GM23338 (cell line): ENCODE data around the gene ASPG. TPM values are rescaled to one million over a fixed set of nuclear protein-coding genes. Genes with fewer than 3 reads are reported as not detected.

Experiments used
- ATAC-seq: fragments of 200-7000 bp; cut with Tn5 transposase; 3 replicates; pipeline ENCODE4 v1.9.1; 2020
- DNase-seq: peaks from one replicate; pipeline ENCODE4 v3.0.0-alpha.2; 2015; ENCODE audit warnings: low spot score
- H2AFZ ChIP-seq: fragments of 200-600 bp; sonication (generic); 2 replicates; pipeline ENCODE4 v1.8.0; 2016; ENCODE audit warnings: antibody characterized with exemption, mild to moderate bottlenecking, moderate library complexity
- H3F3A ChIP-seq: fragments of 200-600 bp; sonication (generic); replicated peaks from 2 replicates; pipeline ENCODE4 v1.8.0; 2017; ENCODE audit warnings: antibody characterized with exemption, mixed run types, low read depth
- H3K27ac ChIP-seq: fragments of 200-600 bp; sonication (generic); 2 replicates; pipeline ENCODE4 v1.6.1; 2016; ENCODE audit warnings: low read depth
- H3K27me3 ChIP-seq: fragments of 200-600 bp; sonication (generic); 2 replicates; pipeline ENCODE4 v1.8.0; 2016; ENCODE audit warnings: mild to moderate bottlenecking, mixed run types, moderate library complexity; ENCODE audit not compliant: insufficient read depth
- H3K36me3 ChIP-seq: fragments of 200-600 bp; sonication (generic); 2 replicates; pipeline ENCODE4 v1.8.0; 2016; ENCODE audit warnings: mild to moderate bottlenecking; ENCODE audit not compliant: insufficient read depth
- H3K4me1 ChIP-seq: fragments of 200-600 bp; sonication (generic); 2 replicates; pipeline ENCODE4 v1.8.0; 2016; ENCODE audit warnings: mild to moderate bottlenecking, moderate library complexity; ENCODE audit not compliant: insufficient read depth
- H3K4me2 ChIP-seq: fragments of 200-600 bp; sonication (generic); 2 replicates; pipeline ENCODE4 v1.7.1; 2017; ENCODE audit warnings: mixed run types
- H3K4me3 ChIP-seq: fragments of 200-600 bp; sonication (generic); 2 replicates; pipeline ENCODE4 v1.6.1; 2016; ENCODE audit warnings: mixed run types
- H3K79me2 ChIP-seq: fragments of 200-600 bp; sonication (generic); replicated peaks from 2 replicates; pipeline ENCODE4 v1.8.0; 2017; ENCODE audit warnings: mild to moderate bottlenecking; ENCODE audit not compliant: insufficient read depth
- H3K9me2 ChIP-seq: fragments of 200-600 bp; sonication (generic); 2 replicates; pipeline ENCODE4 v1.8.0; 2017; ENCODE audit not compliant: insufficient read depth
- H4K20me1 ChIP-seq: fragments of 200-600 bp; sonication (generic); replicated peaks from 2 replicates; pipeline ENCODE4 v1.8.0; 2017; ENCODE audit warnings: mild to moderate bottlenecking; ENCODE audit not compliant: insufficient read depth
- H3K27ac Mint-ChIP-seq: 2 replicates; pipeline ENCODE4 v1.8.0; 2020; ENCODE audit warnings: inconsistent platforms, mild to moderate bottlenecking, moderate library complexity, mixed read lengths
- H3K27me3 Mint-ChIP-seq: 3 replicates; pipeline ENCODE4 v1.8.0; 2022; ENCODE audit warnings: low read depth, mild to moderate bottlenecking, moderate library complexity, mixed read lengths, inconsistent platforms; ENCODE audit not compliant: insufficient read depth, poor library complexity
- H3K36me3 Mint-ChIP-seq: 3 replicates; pipeline ENCODE4 v1.8.0; 2021; ENCODE audit warnings: low read depth, mild to moderate bottlenecking, inconsistent platforms, moderate library complexity, mixed read lengths
- H3K4me1 Mint-ChIP-seq: 3 replicates; pipeline ENCODE4 v1.8.0; 2020; ENCODE audit warnings: mild to moderate bottlenecking, inconsistent platforms, mixed read lengths
- H3K4me3 Mint-ChIP-seq: 3 replicates; pipeline ENCODE4 v1.8.0; 2021; ENCODE audit warnings: moderate library complexity, mild to moderate bottlenecking, inconsistent platforms, mixed read lengths
- H3K9me3 Mint-ChIP-seq: 3 replicates; pipeline ENCODE4 v1.8.0; 2020; ENCODE audit warnings: moderate library complexity, mild to moderate bottlenecking, inconsistent platforms, mixed read lengths
- CREB1 ChIP-seq: fragments of 250-450 bp; sonication (Bioruptor Pico); IDR thresholded peaks from 2 replicates; pipeline ENCODE4 v1.5.0; 2020; ENCODE audit warnings: low read depth, mild to moderate bottlenecking, moderate library complexity
- CTCF ChIP-seq, 2 experiments: fragments of 200-600 bp in 1 of 2; sonication (generic) in 1 of 2; conservative IDR thresholded peaks; 2 replicates each; pipeline versions ENCODE4 v1.5.1 to v1.6.1; 2016 to 2017; ENCODE audit warnings: antibody characterized with exemption in 2 of 2, low read depth in 2 of 2, mild to moderate bottlenecking in 2 of 2, moderate library complexity in 1 of 2
- EZH2 ChIP-seq: fragments of 200-600 bp; sonication (generic); IDR thresholded peaks from one replicate; pipeline ENCODE4 v1.8.0; 2017; ENCODE audit warnings: antibody characterized with exemption, mild to moderate bottlenecking, low read depth; ENCODE audit not compliant: unreplicated experiment
- EZH2phosphoT487 ChIP-seq: fragments of 200-600 bp; sonication (generic); IDR thresholded peaks from one replicate; pipeline ENCODE4 v1.8.1; 2018; ENCODE audit warnings: antibody characterized with exemption; ENCODE audit not compliant: unreplicated experiment
- JUNB ChIP-seq: IDR thresholded peaks from one replicate; pipeline ENCODE4 v1.6.1; 2016; ENCODE audit warnings: antibody characterized with exemption; ENCODE audit not compliant: unreplicated experiment
- NANOG ChIP-seq: IDR thresholded peaks from 2 replicates; pipeline ENCODE4 v1.6.1; 2016; ENCODE audit warnings: antibody characterized with exemption, borderline replicate concordance
- POLR2AphosphoS5 ChIP-seq: IDR thresholded peaks from 2 replicates; pipeline ENCODE4 v1.6.1; 2016; ENCODE audit warnings: antibody characterized with exemption, low read depth
- STAT1 ChIP-seq: IDR thresholded peaks from one replicate; pipeline ENCODE4 v1.6.1; 2016; ENCODE audit warnings: antibody characterized with exemption; ENCODE audit not compliant: unreplicated experiment
- ZNF114 ChIP-seq: fragments of 250-450 bp; sonication (Bioruptor Pico); IDR thresholded peaks from 2 replicates; pipeline ENCODE4 v1.5.0; 2020; ENCODE audit warnings: mild to moderate bottlenecking, moderate library complexity
- polyA plus RNA-seq: library from polyadenylated mRNA; unstranded; fragments of >200 nt; fragmentation: Nextera tagmentation; extraction: Ambion mirVana; gene quantifications from 2 replicates; pipeline ENCODE4 v1.2.1, GENCODE V29; 2016
- total RNA-seq: library from RNA; depleted of rRNA; stranded (reverse); fragments of >200 nt; shearing (Covaris generic); gene quantifications from 2 replicates; pipeline ENCODE4 v1.2.3, GENCODE V29; 2014
- TF ChIP-seq, protein P1 (sequence below): IDR thresholded peaks from 2 replicates; pipeline ENCODE4 v1.6.1; 2016; ENCODE audit warnings: antibody characterized with exemption
- TF ChIP-seq, protein P2 (sequence below): IDR thresholded peaks from one replicate; pipeline ENCODE4 v1.6.1; 2018; ENCODE audit warnings: antibody characterized with exemption; ENCODE audit not compliant: unreplicated experiment

ASPG gene
- total and polyA plus RNA-seq, 2 experiments from 2014 or later: 0.61 to 6.2 TPM

DNA sequence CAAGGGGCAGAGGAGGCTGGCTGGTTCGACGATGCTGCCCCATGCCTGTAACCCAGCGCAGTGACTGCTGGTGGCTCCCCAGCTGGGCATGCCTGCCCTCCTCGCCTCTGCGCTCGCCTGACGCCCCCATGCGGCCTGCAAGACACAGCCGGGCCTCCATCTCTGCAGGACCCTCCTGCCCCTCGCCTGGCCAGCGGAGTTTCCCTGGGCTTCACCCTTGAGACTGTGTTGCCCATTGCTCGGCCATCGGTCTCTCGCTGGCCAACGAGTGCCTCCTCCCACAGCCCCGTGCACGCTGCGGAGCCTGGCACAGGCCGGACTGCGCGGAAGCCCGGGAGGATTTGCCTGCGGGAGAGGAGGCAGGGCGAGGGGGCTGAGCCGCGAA, 17.6 kb downstream of the ASPG start:
- no peaks in the 10 kb centered on the region for H3K79me2 ChIP-seq
- H3K4me1 ChIP-seq: no peaks in the 10 kb centered on the region
- H3K4me3 ChIP-seq: no peak overlapping the region
- no peaks in the 10 kb centered on the region for H3F3A ChIP-seq
- H3K27ac Mint-ChIP-seq: no peak overlapping the region
- peak; percentile 52 for DNase-seq
- H3K4me3 Mint-ChIP-seq: no peak overlapping the region
- no peaks in the 10 kb centered on the region for H3K9me3 Mint-ChIP-seq
- no peaks in the 10 kb centered on the region for H3K9me2 ChIP-seq
- H3K36me3 Mint-ChIP-seq: no peaks in the 10 kb centered on the region
- H2AFZ ChIP-seq: no peak overlapping the region
- TF ChIP-seq, protein P1, sequence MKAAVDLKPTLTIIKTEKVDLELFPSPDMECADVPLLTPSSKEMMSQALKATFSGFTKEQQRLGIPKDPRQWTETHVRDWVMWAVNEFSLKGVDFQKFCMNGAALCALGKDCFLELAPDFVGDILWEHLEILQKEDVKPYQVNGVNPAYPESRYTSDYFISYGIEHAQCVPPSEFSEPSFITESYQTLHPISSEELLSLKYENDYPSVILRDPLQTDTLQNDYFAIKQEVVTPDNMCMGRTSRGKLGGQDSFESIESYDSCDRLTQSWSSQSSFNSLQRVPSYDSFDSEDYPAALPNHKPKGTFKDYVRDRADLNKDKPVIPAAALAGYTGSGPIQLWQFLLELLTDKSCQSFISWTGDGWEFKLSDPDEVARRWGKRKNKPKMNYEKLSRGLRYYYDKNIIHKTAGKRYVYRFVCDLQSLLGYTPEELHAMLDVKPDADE: no peak
- TF ChIP-seq CREB1 (CRISPR knock-in tag) (no peak), ZNF114 (CRISPR knock-in tag) (no peak), CTCF (conservative IDR thresholded peaks at IDR 0.05; ENCODE audit: low read depth in 2 of 2) (peak in 1 of 2 experiments; percentile 53; a peak in 3 of 4 replicates)
- no peak overlapping the region for H3K27ac ChIP-seq
- H3K27me3 ChIP-seq: no peaks in the 10 kb centered on the region
- no peaks in the 10 kb centered on the region for H3K36me3 ChIP-seq
- H4K20me1 ChIP-seq: no peaks in the 10 kb centered on the region
- H3K27me3 Mint-ChIP-seq: peaks cover 5% of the 10 kb centered on the region
- no peak overlapping the region for H3K4me2 ChIP-seq
- peak; percentile 51 for ATAC-seq
- H3K4me1 Mint-ChIP-seq: no peaks in the 10 kb centered on the region; the same call in 2 of the 3 replicates

GRCh38 chr14:104103446-104104075, 18.1 kb downstream of the ASPG start:
- Histone ChIP-seq H2AFZ (no peak overlapping the region), H3K27ac (no peak overlapping the region), H3K9me2 (no peaks in the 10 kb centered on the region), H3K79me2 (no peaks in the 10 kb centered on the region), H3K4me3 (no peak overlapping the region), H3K27me3 (no peaks in the 10 kb centered on the region), H3K36me3 (no peaks in the 10 kb centered on the region), H3F3A (no peaks in the 10 kb centered on the region), H3K4me2 (no peak overlapping the region), H4K20me1 (no peaks in the 10 kb centered on the region), H3K4me1 (no peaks in the 10 kb centered on the region)
- no peak overlapping the region for H3K4me3 Mint-ChIP-seq
- DNase-seq (no peak), ATAC-seq (peak; percentile 4; the same call in 1 of the 3 replicates)
- peaks cover 5% of the 10 kb centered on the region for H3K27me3 Mint-ChIP-seq
- no peaks in the 10 kb centered on the region; the same call in 2 of the 3 replicates for H3K4me1 Mint-ChIP-seq
- no peaks in the 10 kb centered on the region for H3K36me3 Mint-ChIP-seq
- H3K27ac Mint-ChIP-seq: no peak overlapping the region
- no peaks in the 10 kb centered on the region for H3K9me3 Mint-ChIP-seq
- TF ChIP-seq EZH2phosphoT487: no peak
- no peak for TF ChIP-seq POLR2AphosphoS5
- no peak for TF ChIP-seq CTCF (conservative IDR thresholded peaks at IDR 0.05; ENCODE audit: low read depth in 2 of 2)
- no peak for TF ChIP-seq ZNF114 (CRISPR knock-in tag)
- no peak for TF ChIP-seq NANOG
- TF ChIP-seq JUNB: no peak
- TF ChIP-seq, protein P2, sequence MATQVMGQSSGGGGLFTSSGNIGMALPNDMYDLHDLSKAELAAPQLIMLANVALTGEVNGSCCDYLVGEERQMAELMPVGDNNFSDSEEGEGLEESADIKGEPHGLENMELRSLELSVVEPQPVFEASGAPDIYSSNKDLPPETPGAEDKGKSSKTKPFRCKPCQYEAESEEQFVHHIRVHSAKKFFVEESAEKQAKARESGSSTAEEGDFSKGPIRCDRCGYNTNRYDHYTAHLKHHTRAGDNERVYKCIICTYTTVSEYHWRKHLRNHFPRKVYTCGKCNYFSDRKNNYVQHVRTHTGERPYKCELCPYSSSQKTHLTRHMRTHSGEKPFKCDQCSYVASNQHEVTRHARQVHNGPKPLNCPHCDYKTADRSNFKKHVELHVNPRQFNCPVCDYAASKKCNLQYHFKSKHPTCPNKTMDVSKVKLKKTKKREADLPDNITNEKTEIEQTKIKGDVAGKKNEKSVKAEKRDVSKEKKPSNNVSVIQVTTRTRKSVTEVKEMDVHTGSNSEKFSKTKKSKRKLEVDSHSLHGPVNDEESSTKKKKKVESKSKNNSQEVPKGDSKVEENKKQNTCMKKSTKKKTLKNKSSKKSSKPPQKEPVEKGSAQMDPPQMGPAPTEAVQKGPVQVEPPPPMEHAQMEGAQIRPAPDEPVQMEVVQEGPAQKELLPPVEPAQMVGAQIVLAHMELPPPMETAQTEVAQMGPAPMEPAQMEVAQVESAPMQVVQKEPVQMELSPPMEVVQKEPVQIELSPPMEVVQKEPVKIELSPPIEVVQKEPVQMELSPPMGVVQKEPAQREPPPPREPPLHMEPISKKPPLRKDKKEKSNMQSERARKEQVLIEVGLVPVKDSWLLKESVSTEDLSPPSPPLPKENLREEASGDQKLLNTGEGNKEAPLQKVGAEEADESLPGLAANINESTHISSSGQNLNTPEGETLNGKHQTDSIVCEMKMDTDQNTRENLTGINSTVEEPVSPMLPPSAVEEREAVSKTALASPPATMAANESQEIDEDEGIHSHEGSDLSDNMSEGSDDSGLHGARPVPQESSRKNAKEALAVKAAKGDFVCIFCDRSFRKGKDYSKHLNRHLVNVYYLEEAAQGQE: no peak
- TF ChIP-seq STAT1: no peak
- TF ChIP-seq, protein P1: no peak
- no peak for TF ChIP-seq EZH2
